IPS DF 4.7 (cell line): ENCODE measurements around the gene ISY1.
A peak's percentile ranks its signal among the peaks of the same experiment; 100 is the strongest.
"Not testable (repeated sequence)": the region's sequence is repeated elsewhere in the genome, so short reads cannot be mapped to it uniquely, and the experiment has no call there.

ENCODE experiments used
- DNase-seq: peaks from one replicate; pipeline ENCODE4 v3.0.0-alpha.2; 2013; ENCODE audit warnings: low spot score; ENCODE audit errors: extremely low read depth

ISY1 gene

DNA sequence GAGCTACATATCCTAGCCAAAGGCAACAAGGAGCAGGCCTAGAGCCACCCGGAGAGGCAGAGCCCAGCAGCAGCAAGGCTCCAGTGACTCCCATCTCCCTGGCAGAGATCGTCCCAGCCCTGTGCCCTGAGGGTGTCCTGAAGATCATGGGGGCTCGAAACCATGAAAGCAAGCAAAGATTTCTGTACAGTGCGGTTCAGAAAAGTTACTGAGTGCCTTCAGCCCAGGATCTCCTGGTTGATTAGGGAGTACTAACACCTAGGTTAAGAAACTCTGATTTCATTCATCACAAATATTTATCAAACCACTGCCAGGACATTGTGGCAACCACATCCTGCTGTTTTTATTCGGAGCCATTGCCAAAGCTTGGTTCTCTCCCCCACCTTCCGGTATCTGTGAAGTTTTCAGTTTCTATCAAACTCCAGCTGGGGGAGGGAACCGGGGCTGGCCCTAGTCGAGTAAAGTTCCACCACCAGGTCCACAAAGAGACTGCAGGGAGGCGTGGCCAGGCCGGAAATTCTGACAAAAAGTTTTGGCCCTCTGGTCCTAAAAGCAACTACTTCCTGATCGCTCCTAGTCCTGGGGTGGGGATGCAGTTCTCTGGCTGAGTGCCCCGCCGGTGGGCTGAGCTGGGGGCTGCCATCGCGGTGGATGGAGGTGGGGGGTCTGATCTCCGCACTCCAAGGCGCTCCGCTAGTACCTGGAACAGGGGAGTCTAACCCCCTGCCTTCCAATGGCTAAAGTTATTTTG lies 40.4 kb downstream of the ISY1 start:
- DNase-seq, result peak; percentile 51

DNA sequence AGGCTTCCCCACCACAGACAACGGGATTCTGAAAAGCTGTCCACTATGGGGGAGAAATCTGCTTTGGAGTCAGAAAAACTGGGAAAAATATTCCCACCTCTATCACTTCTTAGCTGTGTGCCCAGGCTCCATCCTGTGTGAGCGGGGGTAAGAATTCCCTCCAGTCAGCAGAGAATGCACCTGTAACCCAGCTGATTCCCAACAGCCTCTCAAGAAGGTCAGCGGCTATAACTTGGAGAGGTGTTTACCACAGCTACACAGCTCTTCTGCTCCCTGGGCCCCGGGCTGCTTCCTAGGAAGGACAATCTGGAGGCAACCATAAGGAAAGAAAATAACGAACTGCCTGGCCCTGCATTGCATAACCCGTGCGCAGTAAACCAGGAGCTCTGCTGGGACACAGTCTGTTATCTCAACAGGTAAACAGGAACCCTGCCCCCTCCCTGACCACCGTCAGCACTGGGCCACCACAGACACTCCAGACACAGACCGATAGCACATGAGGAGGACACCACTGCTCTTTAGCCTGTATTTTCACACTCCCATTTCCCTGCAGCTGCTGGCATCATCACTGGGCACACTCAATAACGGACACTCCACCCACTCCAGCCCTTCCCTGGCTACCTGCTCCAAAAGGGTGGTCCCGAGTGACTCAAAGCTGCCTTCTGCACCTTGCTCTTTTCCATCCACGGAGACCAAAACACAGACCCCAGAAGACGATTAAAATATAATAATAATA lies 41.3 kb downstream of the ISY1 start:
- DNase-seq, result no peak

DNA sequence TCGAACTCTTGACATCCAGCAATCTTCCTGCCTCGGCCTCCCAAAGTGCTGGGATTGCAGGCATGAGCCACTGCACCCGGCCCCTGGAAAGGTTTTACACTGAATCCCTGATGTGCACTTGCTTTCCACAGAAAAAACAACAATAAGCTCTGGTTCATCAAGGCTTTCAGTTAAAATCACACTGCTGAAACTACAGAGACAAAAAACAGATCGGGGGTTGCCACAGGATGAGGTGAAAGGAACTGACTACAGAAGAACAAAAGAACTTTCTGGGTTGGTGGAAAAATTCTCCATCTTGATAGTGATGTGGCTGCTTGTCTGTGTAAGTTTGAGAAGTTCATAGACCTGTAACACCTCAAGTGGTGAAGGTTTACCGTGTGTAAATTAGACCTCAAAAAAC lies 42.1 kb downstream of the ISY1 start:
- DNase-seq, result no peak

DNA sequence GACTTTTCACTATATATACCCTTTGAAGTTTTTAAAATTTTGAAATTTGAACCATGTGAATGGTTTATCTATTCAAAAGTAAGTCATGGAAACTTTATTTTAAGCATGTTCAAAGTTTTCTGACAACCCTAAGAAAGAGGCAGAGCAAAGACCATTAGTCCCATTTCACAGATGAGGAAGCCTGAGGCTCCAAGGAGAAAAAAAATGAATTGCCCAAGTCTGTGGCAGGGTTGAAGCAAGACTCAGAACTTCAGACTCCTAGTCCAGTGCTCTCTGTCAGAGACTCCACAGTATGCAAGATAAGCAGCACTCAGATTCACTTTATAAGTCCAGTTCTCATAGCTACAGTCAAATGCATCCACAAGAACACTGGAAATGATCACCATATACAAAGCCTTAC lies 43.7 kb downstream of the ISY1 start:
- DNase-seq, result no peak

DNA sequence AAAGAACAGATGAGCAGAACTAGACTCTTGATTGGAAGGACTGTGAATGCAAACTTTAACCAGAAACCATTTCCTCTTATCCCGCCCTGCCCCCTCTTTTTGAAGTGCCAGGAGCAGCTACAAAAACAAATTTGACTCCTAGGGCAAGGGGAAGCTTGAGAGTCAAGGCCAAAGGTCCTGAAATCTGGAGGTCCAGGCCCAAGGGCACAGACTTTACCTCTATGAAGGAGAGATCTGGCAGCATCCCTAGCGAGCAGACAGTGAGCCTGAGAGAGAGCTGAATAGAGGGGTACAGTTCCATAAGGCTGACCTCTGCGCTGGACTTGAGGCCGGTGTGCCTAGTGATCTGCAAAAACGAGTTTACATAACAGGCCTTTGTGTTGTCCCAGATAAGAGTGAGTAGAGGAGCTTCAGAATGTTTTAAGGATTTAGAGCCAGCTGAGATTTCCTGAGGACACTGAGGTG lies 44.3 kb downstream of the ISY1 start:
- no peak for DNase-seq

DNA sequence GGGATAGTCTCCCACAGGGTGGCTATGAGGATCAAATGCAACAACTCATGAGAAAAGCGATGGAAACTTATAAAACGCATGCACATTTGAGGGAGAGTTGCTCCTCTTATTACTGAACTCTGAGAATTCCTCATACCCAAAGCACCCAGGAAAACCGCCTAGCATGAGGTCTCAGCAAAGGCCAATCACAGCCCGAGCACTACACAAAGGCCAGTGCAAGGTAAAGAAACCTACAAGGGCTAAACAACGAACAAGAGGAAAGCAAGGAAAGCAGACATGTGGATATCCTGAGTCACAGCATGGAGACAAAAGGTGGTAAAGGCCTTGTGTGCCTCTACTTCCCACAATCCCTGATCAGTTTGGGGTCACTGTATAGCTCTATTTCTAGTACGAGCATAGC lies 46.4 kb downstream of the ISY1 start:
- DNase-seq, result no peak

DNA sequence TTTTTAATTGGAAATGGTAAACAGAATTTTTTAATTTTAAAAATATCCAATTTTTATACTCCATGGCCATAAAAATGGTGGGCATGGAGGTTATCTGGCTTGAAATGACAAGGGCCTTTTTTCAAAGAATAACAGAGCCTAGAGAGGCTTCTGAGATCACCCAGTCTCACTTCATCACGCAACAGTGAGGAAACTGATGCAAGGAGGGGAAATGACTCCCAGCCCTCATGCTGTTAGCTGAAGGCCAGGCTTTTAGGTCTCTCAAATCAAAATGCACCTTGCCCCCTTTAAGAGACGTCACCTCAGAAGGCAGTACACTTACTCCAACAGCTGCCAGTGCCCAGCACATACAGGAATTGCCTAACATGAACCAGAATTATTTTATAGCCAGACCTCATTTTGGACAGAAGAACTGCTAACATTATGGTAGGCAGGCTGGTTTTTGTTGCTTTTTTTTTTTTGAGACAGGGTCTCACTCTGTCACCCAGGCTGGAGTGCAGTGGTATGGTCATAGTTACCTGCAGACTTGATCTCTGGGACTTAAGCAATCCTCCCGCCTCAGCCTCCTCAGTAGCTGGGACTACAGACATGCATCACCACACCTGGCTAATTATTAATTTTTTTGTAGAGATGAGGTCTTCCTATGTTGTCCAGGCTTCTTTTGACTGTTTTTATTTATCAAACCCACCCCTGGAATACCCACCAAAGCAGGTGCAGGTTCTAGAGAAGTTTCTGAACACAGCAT lies 48.4 kb downstream of the ISY1 start:
- no peak for DNase-seq

DNA sequence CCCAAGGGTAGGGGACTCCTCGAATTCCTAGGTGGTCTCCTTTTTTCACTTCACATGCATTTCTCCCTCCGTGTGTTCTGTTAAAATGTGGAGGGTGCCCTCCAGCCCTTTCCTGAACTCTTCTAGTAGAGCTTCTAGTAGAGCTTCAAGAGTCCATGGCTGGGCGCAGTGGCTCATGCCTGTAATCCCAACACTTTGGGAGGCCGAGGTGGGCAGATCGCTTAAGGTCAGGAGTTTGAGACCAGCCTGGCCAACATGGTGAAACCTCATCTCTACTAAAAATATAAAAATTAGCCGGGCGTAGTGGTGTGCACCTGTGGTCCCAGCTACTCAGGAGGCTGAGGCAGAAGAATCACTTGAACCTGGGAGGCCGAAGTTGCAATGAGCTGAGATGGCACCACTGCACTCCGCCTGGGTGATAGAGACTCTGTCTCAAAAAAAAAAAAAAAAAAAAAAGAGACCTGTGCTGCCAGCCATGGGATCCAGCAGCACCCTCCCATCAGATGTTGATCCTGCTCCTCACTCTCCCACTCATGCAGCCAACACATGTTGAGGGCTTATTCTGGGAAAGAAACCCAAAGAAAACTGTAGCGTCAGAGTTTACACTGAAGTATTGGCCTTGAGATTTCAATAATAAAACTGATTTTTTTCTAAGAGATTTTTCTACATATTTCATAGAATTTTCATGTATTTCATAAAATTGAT lies 49.6 kb downstream of the ISY1 start:
- DNase-seq, result not testable (repeated sequence)

DNA sequence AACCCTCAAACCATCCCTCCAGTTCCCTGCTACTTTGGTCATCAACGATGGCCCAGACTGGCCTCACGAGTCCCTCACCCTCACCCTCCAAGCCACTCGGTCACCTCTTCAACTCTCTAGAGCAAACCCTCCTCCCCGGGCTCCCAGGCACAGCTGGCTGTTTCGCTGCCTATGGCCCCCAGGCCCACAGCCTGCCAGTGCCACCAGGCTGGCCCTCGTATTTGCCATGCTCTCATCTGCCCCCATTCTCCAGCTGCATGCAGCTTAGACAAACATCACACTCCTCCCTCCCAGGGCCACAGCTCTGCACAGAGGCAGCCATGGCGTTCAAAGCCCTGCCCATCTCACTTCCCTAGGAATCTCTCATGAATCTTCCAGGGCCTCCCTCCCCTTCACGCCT lies 53.1 kb downstream of the ISY1 start:
- DNase-seq, result no peak

DNA sequence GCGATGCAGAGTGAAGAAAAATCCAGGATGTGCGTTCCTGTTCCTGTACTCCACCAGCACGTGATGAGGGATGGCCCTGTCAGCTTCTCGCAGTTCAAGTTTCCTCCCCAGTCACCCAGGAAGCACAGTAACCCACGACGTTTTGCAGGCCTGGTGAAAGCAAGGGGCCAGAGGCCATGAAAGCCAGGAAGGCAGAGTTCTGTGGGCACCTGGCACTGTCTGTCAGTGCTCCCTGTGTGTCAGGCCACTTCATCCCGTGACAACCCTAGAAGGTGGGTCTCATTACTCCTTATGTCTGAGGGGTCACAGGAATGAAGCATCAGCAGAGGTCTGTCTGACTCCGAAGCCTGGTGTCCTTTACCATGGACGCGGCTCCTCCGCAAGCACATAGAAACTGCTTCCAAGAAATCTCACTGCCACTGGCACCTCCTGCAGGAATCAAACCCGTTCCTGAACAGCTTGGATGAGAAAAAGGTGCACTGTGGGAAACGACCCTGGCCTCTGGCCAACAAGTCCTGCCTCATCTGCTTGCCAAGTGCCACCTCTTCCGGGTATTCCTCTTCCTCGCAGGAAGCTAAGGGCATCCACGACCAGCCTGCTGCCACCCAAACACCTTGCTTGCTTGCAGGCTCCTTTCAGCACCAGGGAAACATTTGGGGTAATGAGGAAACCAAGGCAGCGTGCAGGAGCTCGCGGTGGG lies 53.8 kb downstream of the ISY1 start:
- DNase-seq, result no peak

DNA sequence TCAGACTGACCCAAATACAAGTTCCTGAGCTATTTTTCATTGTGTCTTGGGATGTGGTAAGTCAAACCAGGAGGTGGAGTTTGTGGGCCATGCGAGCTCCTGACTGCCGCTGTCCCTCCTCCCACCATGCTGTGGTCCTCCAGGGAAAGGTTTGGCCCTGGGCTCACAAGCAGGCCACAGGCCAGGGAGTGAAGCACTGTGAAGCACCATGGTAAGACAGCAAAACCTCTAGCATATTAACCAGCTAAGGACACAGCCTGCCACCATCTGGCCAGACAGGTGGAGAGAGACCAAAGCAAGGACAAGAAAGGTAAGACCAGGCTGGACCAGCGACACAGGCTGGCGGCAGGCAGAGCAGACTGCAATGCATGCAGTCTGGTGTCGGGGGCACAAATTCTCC lies 54.5 kb downstream of the ISY1 start:
- DNase-seq, result no peak

DNA sequence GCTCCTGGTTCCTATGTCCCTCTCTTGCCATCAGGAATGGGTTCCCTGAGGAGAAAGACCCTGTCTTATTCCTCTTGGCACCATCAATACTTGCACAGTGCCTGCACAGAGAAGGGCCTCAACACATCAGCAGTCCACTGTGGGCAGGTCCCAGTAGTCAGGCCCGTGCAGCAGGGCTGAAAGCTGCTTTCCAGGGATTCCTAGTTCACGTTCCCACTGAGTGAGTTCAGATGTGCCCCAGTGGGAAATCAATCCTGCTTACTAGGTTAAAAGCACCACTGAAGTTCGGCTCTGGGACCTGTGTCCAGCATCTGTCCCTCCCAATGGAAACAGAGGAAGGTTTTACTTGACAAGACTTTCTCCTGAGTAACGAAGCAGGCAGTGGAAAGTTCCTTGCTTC lies 55.0 kb downstream of the ISY1 start:
- no peak for DNase-seq

DNA sequence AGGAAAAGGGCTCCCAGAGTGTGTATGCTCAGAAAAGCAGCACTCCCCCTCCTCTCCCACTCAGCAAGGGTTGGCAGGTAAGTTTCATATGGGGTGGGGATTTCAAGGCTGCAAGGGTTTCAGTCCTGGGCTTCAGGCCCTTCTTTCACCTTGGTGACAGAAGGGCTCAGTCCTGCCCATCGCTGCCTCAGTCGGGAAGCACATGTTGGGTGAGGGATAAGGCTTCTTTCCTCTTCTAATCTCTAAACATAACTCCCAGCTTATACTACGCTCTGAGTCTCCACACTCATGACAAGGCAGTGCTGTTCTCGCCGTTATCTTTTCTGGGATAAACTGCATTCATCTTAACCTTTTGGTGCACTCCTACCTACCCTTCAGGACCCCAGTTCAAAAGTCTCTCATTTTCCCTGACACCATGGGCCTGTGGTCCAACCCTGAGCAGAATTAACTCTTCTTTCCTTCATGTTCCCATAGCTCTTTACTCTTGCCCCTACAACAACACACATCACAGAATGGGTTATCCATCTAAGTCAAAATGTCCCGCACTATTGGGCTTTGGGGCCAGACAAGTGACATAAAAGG lies 56.3 kb downstream of the ISY1 start:
- no peak for DNase-seq

DNA sequence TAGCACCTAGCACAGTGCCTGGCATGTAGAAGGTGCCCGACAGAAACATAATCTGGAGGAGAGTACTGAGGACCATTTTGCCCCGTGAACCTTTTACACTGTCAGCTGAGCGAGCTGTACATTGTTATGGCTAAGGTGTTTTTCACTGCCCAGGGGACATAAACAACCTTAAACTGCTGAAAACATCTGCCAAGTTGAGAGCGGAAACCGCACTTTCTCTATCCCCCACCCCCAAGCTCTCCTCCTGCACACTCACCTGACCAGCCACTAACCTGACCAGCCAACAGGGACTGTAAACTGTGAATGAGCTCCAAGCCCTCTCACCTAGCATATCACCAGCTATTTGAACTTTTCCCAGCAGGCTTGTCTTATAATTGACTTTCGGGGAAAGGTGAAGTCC lies 56.8 kb downstream of the ISY1 start:
- no peak for DNase-seq

DNA sequence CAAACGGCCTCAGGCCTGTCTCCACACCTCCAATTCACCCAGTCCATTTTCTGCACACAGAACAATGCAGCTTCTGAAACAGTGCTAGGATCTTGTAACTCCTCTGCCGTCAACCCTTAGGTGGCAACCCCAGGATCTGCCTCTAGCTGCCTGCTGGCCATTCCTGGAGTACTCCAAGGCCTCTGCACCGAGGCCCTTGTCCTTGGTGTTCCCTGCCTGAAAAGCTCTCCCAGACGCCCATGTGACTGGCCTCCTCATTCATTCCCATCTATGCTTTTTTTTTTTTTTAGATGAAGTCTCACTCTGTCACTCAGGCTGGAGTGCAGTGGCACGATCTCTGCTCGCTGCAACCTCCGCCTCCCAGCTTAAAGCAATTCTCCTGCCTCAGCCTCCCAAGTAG lies 57.6 kb downstream of the ISY1 start:
- DNase-seq, result no peak

DNA sequence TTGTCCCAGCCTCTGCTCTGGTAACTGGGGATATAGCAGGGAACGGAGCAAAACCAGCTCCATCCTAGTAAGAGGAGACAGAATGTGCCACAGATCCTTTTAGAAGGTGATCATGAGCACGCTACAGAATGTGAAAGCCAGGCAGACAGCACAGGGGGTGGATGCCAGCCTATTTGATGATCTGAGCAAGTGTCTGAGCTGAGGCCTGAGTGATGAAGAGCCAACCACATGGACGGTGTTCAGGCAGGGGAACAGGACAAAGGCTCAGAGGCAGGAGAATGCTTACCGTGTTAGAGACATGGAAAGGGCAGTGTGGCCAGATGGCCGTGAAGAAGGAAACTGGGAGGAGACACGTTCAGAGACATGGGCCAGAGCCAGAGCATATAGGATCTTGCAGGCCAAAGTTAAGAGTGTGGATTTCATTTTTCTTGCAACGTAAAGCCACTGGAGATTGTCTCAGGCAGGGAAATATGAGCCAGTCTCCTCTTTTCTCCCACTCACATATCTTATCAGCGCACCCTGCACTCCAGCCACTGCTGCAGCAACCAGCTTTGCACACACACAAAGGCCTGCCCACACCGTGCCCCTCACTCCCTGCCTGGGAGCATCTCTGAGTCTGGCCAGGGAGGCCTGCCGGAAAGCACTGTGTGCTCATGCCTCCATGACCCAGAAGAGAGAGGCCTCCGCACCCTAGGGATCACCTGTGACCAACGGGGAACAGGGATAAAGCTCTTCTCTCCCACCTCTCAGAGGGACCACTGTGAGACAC lies 59.3 kb downstream of the ISY1 start:
- DNase-seq, result no peak

DNA sequence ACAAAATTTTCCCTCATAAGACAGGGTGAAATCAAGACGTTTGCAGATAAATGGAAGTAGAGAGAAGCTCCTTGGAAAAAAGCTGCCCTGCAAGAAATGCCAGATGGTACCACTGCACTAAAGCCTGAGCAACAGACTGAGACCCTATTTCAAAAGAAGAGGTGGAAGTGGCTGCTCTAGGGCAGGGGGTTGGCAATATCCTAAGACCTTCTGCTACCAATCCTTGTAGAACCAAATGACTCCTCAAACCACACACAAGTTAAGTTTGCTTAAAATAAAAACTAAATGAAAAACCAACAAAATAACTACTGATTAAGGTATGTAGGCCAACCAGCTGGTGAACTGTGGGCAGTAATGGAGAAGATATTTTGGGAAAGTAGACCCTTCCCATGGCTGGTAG lies 60.6 kb downstream of the ISY1 start:
- DNase-seq, result no peak

DNA sequence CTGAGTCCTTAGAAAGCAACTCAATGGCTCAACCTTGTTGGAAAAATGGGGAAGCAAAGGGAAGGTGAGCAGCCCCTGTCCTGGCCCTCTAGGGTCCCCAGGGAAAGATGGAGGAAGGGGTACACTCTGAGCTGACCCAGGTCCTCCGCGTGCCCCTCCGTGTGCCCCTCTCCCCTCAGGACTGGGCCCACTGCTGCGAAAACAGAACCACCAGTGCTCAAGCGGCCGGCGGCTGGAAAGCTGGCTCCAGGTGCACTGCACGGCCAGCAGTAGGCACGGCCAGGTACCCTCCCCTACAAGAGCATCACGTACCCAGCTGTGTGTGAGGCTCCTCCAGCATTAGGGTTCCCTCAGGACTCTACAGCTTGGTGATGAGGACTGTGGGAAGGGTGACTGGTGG lies 65.6 kb downstream of the ISY1 start:
- DNase-seq, result no peak

DNA sequence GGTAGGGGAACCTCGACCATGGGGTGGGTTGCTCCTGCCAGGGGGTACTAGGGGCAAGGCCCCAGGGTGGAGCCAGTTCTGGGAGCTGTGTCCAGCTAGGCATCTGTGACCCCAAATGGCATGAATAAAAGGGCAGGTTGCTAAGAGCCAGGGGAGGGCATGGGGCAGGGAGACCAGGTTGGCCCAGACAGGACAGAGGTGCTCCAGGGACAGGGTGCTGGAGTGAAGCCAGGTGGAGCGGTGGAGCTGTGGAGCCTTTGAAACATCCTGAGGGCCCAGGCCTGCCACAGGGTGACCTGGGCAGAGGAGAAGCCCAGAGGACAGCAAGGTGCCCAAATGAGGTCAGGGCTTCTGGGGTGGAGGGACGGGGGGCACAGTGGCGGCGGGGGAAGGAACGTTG lies 72.6 kb downstream of the ISY1 start:
- DNase-seq, result not testable (repeated sequence)

DNA sequence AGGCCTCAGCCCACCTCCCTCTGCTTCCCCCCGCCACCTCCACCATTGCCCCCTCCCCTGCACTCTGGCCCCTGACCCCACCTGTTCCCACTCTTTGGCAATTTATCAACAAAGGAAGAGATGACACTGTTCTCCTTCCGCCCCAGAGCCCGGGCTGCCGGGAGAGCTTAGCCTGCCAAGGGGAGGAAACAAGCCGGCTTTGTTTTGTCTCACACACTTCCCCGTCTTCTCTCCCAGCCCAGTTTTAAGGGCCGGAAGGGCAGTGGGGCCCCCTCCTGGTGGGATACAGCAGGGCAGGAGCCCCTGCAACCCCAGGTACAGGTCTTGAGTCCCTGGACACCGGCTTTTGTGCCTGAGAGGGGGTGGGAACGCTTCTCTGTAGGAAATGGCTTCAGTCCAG lies 73.0 kb downstream of the ISY1 start:
- DNase-seq, result not testable (repeated sequence)
